ENCODE data around the gene CEP41.

Gene CEP41

DNA sequence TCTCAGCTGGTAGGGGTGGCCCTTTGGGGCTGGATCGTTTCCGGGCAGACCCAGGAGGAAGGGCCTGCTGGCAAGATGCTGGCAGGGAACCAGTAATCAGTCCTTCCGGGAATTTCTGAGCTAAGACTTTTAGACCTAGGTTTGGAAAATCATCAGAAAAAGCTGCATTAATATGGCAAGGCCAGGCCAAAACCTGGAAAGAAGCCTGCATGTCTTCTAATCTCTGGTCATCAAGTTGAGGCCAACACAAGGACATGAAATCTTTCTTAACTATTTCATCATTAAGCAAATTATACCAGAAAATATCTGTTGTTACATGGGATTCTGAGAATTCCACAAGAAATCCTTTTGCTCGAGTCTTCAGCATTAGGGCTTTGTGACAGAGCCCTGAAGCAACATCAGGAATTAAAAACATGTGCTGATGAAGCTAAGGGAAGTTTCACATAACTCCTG is 40.7 kb downstream of the CEP41 start:
- no peak overlapping the region for H3K18ac ChIP-seq (ENCODE audit: low read length)
- no peak overlapping the region for H2BK120ac ChIP-seq (ENCODE audit: low read depth, low read length)
- no peak overlapping the region for H3K9ac ChIP-seq (ENCODE audit: low read depth, low read length, poor library complexity)
- no peak overlapping the region for H2AK5ac ChIP-seq (ENCODE audit: low read depth, low read length)
- H3K27me3 ChIP-seq (ENCODE audit: control insufficient read depth in 3 of 3, insufficient read depth in 3 of 3, low read depth in 1 of 3, low read length in 3 of 3) = no peaks in the 10 kb centered on the region
- H2BK5ac ChIP-seq (ENCODE audit: low read length) = no peak overlapping the region
- no peak overlapping the region for H3K27ac ChIP-seq (replicated peaks; ENCODE audit: low read length)
- no peak overlapping the region for H2BK15ac ChIP-seq (ENCODE audit: low read length)
- H4K91ac ChIP-seq (ENCODE audit: low read depth, low read length, poor library complexity) = no peak overlapping the region
- WGBS, 2 donors (ENCODE audit: extremely low coverage in 2 of 2, insufficient read length in 2 of 2, insufficient replicate concordance in 1 of 2) = no CpG with 5 or more reads among the region's 4 CpGs
- H3K23ac ChIP-seq (ENCODE audit: low read depth, low read length, poor library complexity) = no peak overlapping the region
- H3K36me3 ChIP-seq (replicated peaks in 1 of 2; ENCODE audit: control insufficient read depth in 2 of 2, insufficient read depth in 2 of 2, low read length in 2 of 2) = peaks cover 4 to 63% of the 10 kb centered on the region in 2 donors
- no peak overlapping the region for H4K8ac ChIP-seq (ENCODE audit: low read depth, low read length)
- H3K4me1 ChIP-seq (ENCODE audit: control insufficient read depth in 2 of 2, insufficient read depth in 1 of 2, low read depth in 1 of 2, low read length in 2 of 2) = peaks cover 2 to 9% of the 10 kb centered on the region in 2 donors
- H3K14ac ChIP-seq (ENCODE audit: low read length) = no peak overlapping the region
- H3K79me1 ChIP-seq (ENCODE audit: low read depth, low read length) = no peaks in the 10 kb centered on the region
- H3K4me3 ChIP-seq (ENCODE audit: low read length in 2 of 2) = no peak overlapping the region
- no peak overlapping the region for H2AFZ ChIP-seq (ENCODE audit: low read length)
- H2BK12ac ChIP-seq (ENCODE audit: low read length) = no peak overlapping the region
- no peak for DNase-seq (ENCODE audit: low spot score)
- no peak overlapping the region for H3K4me2 ChIP-seq (ENCODE audit: insufficient read depth, low read length, poor library complexity, severe bottlenecking)
- H3K9me3 ChIP-seq (replicated peaks in 1 of 2; ENCODE audit: control insufficient read depth in 2 of 2, insufficient read depth in 1 of 2, low read depth in 1 of 2, low read length in 2 of 2) = peaks cover 0 to 3% of the 10 kb centered on the region in 2 donors
- H3K4ac ChIP-seq (ENCODE audit: low read length) = no peak overlapping the region

DNA sequence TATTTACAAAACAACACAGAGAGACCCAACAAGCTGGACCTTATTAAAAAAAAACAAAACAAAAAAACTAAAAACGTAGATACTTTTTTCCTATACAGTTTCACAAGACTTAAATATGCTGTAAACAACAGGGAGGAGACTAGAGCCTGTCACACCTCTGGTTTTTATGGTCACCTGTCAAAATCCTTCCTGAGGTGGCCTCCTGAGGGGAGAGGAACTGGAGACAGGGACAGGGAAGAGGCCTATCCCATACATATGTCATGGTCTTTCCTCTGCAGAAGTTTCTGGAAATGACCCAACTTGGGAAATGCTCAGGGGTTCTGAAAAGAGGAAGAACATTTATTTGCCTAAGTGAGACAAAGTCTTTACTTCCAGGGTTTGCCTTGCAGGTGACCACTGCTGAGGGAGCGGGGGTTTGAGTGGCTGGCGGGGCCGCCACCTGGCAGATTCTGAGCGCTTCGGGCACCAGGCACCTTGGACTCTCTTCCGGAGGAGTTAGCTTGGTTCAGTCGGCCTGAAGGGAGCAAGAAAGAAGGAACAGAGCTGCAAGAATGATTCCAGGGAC is 42.2 kb downstream of the CEP41 start:
- Histone ChIP-seq H3K9ac (ENCODE audit: low read depth, low read length, poor library complexity) (no peak overlapping the region), H3K36me3 (replicated peaks in 1 of 2; ENCODE audit: control insufficient read depth in 2 of 2, insufficient read depth in 2 of 2, low read length in 2 of 2) (peaks cover 4 to 55% of the 10 kb centered on the region in 2 donors), H3K4me1 (ENCODE audit: control insufficient read depth in 2 of 2, insufficient read depth in 1 of 2, low read depth in 1 of 2, low read length in 2 of 2) (peaks cover 9% of the 10 kb centered on the region in 2 donors), H3K79me1 (ENCODE audit: low read depth, low read length) (no peaks in the 10 kb centered on the region), H3K9me3 (replicated peaks in 1 of 2; ENCODE audit: control insufficient read depth in 2 of 2, insufficient read depth in 1 of 2, low read depth in 1 of 2, low read length in 2 of 2) (peaks cover 0 to 3% of the 10 kb centered on the region in 2 donors), H4K8ac (ENCODE audit: low read depth, low read length) (no peak overlapping the region), H3K4me2 (ENCODE audit: insufficient read depth, low read length, poor library complexity, severe bottlenecking) (no peak overlapping the region), H2BK120ac (ENCODE audit: low read depth, low read length) (no peak overlapping the region), H2AFZ (ENCODE audit: low read length) (no peak overlapping the region), H4K91ac (ENCODE audit: low read depth, low read length, poor library complexity) (no peak overlapping the region), H3K18ac (ENCODE audit: low read length) (no peak overlapping the region), H2BK15ac (ENCODE audit: low read length) (no peak overlapping the region), H3K4me3 (ENCODE audit: low read length in 2 of 2) (no peak overlapping the region), H2AK5ac (ENCODE audit: low read depth, low read length) (no peak overlapping the region), H3K23ac (ENCODE audit: low read depth, low read length, poor library complexity) (no peak overlapping the region), H3K27me3 (ENCODE audit: control insufficient read depth in 3 of 3, insufficient read depth in 3 of 3, low read depth in 1 of 3, low read length in 3 of 3) (no peaks in the 10 kb centered on the region), H3K4ac (ENCODE audit: low read length) (no peak overlapping the region), H3K27ac (replicated peaks; ENCODE audit: low read length) (no peak overlapping the region), H3K14ac (ENCODE audit: low read length) (no peak overlapping the region), H2BK5ac (ENCODE audit: low read length) (no peak overlapping the region), H2BK12ac (ENCODE audit: low read length) (no peak overlapping the region)
- no CpG with 5 or more reads among the region's 8 CpGs for WGBS, 2 donors (ENCODE audit: extremely low coverage in 2 of 2, insufficient read length in 2 of 2, insufficient replicate concordance in 1 of 2)
- DNase-seq (ENCODE audit: low spot score) = no peak

DNA sequence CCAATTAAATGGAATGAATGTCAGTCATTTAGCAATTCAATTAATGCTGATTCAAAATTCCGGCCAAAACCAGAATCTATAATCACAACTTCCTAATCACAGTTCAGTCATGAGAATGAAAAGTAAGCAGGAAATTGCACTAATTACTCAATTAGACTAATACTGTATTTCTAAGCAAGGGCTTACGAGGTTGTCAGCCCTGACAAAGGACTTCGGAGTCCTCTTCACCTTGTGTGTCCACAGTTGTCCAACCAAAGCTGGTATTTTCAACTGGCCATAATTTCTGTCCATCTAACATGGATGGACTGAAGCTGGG is 43.1 kb downstream of the CEP41 start:
- no CpG with 5 or more reads among the region's 3 CpGs for WGBS, 2 donors (ENCODE audit: extremely low coverage in 2 of 2, insufficient read length in 2 of 2, insufficient replicate concordance in 1 of 2)
- Histone ChIP-seq H2AK5ac (ENCODE audit: low read depth, low read length) (no peak overlapping the region), H3K9ac (ENCODE audit: low read depth, low read length, poor library complexity) (no peak overlapping the region), H3K79me1 (ENCODE audit: low read depth, low read length) (no peaks in the 10 kb centered on the region), H2BK120ac (ENCODE audit: low read depth, low read length) (no peak overlapping the region), H4K8ac (ENCODE audit: low read depth, low read length) (no peak overlapping the region), H2BK12ac (ENCODE audit: low read length) (no peak overlapping the region), H3K36me3 (replicated peaks in 1 of 2; ENCODE audit: control insufficient read depth in 2 of 2, insufficient read depth in 2 of 2, low read length in 2 of 2) (peaks cover 2 to 46% of the 10 kb centered on the region in 2 donors), H2BK5ac (ENCODE audit: low read length) (no peak overlapping the region), H3K4ac (ENCODE audit: low read length) (no peak overlapping the region), H3K9me3 (replicated peaks in 1 of 2; ENCODE audit: control insufficient read depth in 2 of 2, insufficient read depth in 1 of 2, low read depth in 1 of 2, low read length in 2 of 2) (peaks cover 0 to 3% of the 10 kb centered on the region in 2 donors), H3K23ac (ENCODE audit: low read depth, low read length, poor library complexity) (no peak overlapping the region), H3K14ac (ENCODE audit: low read length) (no peak overlapping the region), H3K27me3 (ENCODE audit: control insufficient read depth in 3 of 3, insufficient read depth in 3 of 3, low read depth in 1 of 3, low read length in 3 of 3) (no peaks in the 10 kb centered on the region), H3K27ac (replicated peaks; ENCODE audit: low read length) (no peak overlapping the region), H3K18ac (ENCODE audit: low read length) (no peak overlapping the region), H3K4me2 (ENCODE audit: insufficient read depth, low read length, poor library complexity, severe bottlenecking) (no peak overlapping the region), H3K4me1 (ENCODE audit: control insufficient read depth in 2 of 2, insufficient read depth in 1 of 2, low read depth in 1 of 2, low read length in 2 of 2) (peaks cover 9% of the 10 kb centered on the region in 2 donors), H2BK15ac (ENCODE audit: low read length) (no peak overlapping the region), H3K4me3 (ENCODE audit: low read length in 2 of 2) (no peak overlapping the region), H2AFZ (ENCODE audit: low read length) (no peak overlapping the region), H4K91ac (ENCODE audit: low read depth, low read length, poor library complexity) (no peak overlapping the region)
- no peak for DNase-seq (ENCODE audit: low spot score)

DNA sequence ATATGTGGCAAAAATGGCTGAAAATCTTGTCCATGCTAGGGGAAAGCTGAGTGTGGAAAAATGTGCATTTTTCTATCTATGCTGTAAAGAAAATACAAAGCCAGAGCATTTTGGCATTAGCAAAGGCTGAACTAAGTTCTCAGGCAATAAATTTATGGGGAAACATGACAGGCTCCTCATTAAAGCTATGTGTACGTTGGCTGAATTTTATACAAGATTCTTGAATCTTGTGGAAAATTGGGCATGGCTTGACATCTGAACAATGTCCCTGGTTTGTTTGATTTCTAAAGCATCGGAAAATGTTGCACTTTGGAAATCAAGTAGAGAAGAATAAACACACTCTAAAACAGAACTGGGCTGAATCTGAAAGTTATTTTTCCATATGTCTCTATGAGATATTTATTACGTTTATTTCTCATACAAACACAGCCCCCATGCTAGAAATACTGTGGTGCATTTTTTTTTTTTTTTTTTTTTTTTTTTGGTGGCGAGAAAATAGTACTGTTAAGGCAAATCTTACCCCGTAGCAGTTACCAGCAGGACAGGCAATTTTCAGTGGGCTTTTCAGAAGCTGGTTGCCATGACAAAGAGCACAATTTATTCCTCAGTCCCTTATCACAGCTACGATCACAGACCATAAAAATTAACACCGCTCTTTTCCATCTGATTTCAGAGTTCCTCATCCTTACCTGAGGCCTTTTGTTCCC is 43.6 kb downstream of the CEP41 start:
- H3K18ac ChIP-seq (ENCODE audit: low read length) = no peak overlapping the region
- no CpG with 5 or more reads among the region's 7 CpGs for WGBS, 2 donors (ENCODE audit: extremely low coverage in 2 of 2, insufficient read length in 2 of 2, insufficient replicate concordance in 1 of 2)
- H2AK5ac ChIP-seq (ENCODE audit: low read depth, low read length) = no peak overlapping the region
- no peak overlapping the region for H2BK5ac ChIP-seq (ENCODE audit: low read length)
- no peak overlapping the region for H4K91ac ChIP-seq (ENCODE audit: low read depth, low read length, poor library complexity)
- H3K4me3 ChIP-seq (ENCODE audit: low read length in 2 of 2) = no peak overlapping the region
- H3K4me1 ChIP-seq (ENCODE audit: control insufficient read depth in 2 of 2, insufficient read depth in 1 of 2, low read depth in 1 of 2, low read length in 2 of 2) = peaks cover 9 to 13% of the 10 kb centered on the region in 2 donors
- no peaks in the 10 kb centered on the region for H3K27me3 ChIP-seq (ENCODE audit: control insufficient read depth in 3 of 3, insufficient read depth in 3 of 3, low read depth in 1 of 3, low read length in 3 of 3)
- no peak overlapping the region for H3K14ac ChIP-seq (ENCODE audit: low read length)
- no peak overlapping the region for H2BK120ac ChIP-seq (ENCODE audit: low read depth, low read length)
- no peak overlapping the region for H2BK15ac ChIP-seq (ENCODE audit: low read length)
- no peak overlapping the region for H2AFZ ChIP-seq (ENCODE audit: low read length)
- H3K9ac ChIP-seq (ENCODE audit: low read depth, low read length, poor library complexity) = no peak overlapping the region
- H3K9me3 ChIP-seq (replicated peaks in 1 of 2; ENCODE audit: control insufficient read depth in 2 of 2, insufficient read depth in 1 of 2, low read depth in 1 of 2, low read length in 2 of 2) = no peaks in the 10 kb centered on the region
- no peak overlapping the region for H3K23ac ChIP-seq (ENCODE audit: low read depth, low read length, poor library complexity)
- no peaks in the 10 kb centered on the region for H3K79me1 ChIP-seq (ENCODE audit: low read depth, low read length)
- H3K27ac ChIP-seq (replicated peaks; ENCODE audit: low read length) = no peak overlapping the region
- H3K36me3 ChIP-seq (replicated peaks in 1 of 2; ENCODE audit: control insufficient read depth in 2 of 2, insufficient read depth in 2 of 2, low read length in 2 of 2) = peaks cover 0 to 41% of the 10 kb centered on the region in 2 donors
- no peak overlapping the region for H2BK12ac ChIP-seq (ENCODE audit: low read length)
- H3K4ac ChIP-seq (ENCODE audit: low read length) = no peak overlapping the region
- H3K4me2 ChIP-seq (ENCODE audit: insufficient read depth, low read length, poor library complexity, severe bottlenecking) = no peak overlapping the region
- DNase-seq (ENCODE audit: low spot score) = no peak
- no peak overlapping the region for H4K8ac ChIP-seq (ENCODE audit: low read depth, low read length)
